CD4-positive, alpha-beta T cell treated with Interleukin-2 at 100 ng/mL for 4 hours (primary cell): Measurements from ENCODE around the gene NEUROD4.

Experiments used
- DNase-seq: peaks from one replicate; pipeline ENCODE4 v3.0.0-alpha.2; 2020; ENCODE audit warnings: low spot score

The NEUROD4 gene

DNA sequence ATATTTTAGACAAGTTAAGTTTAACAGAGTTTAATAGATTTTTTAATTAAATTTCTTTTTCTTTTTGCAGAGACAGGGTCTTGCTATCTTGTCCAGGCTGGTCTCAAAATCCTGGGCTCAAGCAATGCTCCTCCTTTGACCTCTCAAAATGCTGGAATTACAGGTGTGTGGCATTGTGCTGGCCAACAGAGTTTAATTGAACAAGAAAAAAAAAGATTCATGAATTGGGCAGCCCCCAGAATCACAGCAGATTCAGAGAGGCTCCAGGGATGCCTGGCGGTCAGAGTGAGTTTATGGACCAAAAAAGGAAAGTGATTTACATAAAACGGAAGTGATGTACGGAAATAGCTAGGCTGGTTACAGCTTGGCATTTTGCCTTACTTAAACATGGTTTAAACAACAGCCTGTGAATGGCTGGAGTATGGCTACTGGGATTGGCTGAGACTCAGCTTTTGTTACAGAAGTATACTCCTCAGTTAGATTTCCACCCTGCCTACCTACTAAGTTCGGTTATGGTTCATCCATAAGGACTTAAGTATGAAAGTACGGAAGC, 20.7 kb upstream of the NEUROD4 start:
- DNase-seq, result no peak

DNA sequence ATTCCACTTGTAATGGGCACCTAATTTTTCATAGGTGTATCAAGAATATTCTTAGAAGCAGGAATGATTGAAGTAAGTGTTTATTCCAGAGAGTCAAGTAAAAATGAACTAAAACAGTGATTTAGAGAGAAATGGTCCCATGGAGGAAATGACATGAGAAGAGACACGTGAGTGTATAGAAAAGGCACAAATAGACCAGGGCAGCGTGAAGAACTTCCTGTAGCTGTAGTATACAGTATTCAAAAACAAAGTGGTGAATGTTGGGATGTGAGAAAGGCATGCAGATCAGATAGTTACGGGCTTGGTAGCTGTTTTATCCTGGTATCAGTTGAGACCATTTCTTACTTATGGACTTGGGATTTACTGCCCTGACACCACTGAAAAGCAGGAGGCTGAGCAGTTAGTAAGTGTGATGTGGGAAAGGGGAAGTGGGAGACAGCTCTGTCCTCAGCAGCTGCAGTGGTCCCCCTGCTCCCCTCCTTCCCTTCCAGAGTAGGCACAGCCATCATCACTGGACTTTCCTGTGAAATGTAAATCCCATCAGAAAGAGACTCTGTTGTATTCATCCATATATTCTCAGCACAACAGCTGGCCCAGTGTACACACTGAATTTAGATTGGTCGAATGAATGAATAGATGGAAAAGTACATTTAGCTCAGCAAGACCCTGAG, 18.4 kb upstream of the NEUROD4 start:
- DNase-seq, result no peak

DNA sequence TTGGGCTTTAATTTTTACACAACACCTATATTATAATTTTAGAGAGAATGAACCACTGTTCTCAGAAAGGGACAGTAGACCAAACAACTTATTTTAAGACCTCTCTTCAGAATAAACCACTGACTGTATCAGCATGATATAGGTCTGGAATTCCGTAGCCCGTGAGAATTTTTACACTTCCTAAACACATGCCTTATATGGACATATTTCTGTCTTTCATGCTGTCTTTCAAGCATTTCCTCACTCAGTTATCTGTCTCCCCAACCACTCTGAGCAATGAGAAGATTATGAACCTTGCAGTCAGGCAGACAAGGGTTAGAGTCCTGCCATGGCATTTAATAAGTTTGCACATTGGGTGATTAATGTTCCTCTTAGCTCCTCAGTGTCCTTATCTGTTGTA, 17.4 kb upstream of the NEUROD4 start:
- no peak for DNase-seq

DNA sequence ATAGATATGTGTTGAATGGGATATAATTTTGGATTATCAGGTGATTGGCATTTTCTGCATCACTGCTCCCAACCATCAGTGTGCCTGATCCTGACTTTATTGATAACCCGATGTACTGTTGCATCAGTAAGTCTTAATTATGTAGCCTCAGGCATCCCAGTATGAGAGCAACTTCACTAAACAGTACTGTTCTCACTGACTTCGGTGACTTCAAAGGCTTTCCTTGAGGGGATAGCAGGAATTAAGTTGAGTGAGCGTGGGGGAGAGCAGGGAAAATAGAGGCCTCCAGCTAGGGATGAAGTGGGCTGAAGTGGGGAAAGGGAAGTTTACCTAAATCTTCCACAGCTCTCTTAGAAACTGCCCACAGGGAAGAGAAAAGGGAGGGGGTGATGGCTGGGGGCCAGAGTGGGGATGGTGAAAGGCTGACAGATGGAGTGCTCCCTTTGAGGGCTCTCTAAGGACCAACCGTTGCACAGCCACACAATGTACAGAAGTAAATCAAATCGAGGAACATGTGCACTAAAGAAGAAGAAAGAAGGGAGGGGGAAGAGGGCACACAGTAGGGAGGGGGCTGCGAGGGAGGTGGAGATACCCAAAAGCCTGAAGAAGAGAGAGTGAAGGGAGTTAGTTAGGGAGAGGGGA, 10.7 kb upstream of the NEUROD4 start:
- DNase-seq, result no peak

DNA sequence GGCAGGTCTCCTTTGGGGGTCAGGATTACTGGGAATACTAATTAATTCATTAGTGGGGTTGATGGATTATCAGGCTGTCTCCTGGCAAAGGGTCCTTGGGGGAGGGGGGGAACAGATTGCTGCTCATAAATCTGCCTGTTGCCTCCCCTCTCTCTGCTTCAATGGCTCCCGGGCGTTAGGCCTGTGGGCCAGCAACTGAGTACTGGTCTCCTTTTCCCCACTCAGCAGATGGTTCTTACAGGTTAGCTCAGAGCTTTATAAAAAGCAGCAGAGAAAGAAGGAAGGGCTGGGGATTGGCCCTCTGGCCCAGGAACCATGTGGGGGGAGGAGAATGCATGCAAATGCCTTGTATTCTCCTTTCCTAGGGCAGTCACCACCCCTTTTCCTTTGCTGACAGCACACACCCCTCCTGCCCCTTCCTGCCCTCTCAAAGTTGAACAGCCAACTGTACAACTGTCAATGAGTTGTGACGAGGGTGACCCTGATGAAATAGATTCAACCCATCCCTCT, 2.3 kb upstream of the NEUROD4 start:
- no peak for DNase-seq

DNA sequence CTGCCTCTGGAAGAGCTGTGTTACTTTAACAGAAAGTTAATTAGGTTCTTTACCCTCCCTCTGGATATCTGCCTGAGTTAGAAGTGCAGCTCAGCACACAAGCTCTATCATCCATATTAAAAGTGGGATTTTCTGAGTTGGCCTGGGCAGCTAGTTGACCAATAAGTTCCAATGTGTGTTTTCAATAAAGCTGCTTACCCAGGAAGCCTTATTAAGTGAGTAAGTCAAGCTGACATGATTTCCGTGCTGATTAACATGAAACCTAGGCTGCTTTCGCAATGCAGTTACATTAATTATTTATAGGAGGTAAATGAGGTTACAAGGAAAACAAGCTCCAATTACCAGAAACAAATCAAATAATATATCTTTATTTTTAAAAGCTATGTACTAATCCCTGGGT, 4.8 kb downstream of the NEUROD4 start:
- DNase-seq, result no peak

DNA sequence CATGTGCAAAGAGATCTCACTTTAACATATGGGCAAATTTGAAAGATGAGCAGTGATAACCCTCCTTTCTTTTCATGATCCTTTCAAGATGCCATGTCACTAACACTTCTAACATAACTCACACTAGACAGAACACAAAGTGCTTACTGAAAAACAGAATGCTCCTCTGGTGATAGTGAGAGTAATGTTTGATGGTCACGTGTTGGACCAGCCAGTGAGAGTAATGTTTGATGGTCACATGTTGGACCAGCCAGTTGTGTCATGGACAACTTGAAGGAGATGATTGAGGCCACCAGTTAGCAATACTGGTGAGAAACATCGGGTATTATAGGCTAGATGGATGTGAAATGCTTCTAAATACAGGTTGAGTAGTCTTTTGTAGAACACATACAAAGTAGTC, 5.7 kb downstream of the NEUROD4 start:
- DNase-seq, result no peak

DNA sequence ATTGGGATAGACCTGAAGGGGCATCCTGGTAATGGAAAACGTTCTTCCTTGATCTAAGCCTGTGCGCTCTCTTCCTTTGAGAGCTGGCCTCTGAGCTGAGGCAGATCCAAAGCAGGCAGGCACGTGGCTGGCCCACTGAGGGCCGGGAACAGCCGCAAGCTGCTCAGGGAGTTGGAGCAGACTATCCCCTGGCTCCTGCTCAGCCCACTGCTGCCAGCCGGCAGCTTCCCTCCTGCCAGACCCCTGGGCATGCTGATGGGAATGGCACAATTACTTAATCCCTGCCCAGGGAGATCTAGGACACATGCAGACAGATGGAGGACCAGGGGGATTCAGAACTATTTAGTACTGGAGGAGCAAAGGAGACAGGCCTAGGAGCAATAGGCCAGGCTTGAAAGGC, 14.4 kb downstream of the NEUROD4 start:
- no peak for DNase-seq

DNA sequence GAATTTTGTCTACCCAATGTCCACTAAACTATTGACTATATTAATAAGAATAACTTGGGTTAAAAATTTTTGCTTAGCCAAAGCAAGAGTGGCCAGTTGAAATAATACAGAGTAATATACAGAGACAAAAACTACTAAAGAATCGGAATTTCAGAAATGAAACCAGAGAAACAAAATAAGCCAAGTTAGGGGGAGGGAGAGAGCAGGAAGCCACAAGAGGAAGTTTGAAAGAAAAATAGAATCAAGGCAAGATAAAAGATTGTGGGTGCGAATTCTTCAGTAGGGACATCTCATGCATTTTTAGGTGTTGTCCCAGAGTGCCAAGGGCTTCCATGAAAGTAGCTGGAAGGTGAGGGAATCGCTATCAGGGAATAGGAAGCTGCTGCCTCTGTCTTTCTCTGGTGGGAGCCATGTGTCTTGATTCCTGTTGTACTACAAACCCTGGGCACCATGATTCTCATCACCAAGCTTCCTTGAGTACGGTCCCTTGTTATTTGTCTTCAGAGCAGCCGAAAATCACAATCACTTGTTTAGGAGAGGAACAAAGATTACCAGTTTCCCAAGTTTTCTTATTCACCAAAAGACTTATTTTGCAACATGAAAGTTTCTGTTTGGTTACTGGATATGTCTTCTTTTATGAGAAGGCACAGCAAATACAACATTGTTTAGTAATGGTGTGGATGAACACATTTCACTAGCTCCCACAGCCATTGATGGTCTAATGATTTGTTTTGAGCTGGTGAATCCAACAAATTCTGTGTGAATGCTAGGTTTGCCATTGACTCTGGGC, 16.7 kb downstream of the NEUROD4 start:
- DNase-seq, result no peak

DNA sequence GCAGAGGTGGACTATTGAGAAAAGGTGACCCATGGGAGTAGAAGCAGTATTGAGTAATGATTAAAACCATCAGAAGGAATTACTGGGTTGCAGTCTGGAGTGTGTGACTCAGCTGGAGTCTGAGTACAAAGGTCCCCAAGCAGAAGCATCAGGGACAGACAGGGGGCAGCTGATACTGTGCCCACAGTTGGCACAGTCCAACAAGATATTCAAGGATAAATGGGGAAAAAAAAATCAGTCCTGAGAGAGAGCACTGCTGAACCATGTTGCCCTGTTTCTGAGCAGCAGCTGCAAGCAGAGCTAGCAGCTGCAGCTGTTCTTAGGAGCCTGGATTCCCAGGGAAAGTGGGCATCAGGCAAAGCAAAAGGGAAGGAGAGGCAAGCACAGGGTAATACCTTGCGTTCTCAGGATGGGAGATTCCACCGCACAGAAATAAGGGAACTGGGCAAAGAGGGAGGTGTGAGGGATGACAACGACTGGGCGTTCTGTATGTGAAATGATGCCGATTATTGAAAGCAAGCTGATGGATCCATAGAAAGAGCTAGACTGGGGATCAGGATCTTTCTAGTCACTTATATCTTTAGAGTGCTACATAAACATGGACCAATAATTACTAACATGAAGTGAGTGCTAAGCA, 17.7 kb downstream of the NEUROD4 start:
- DNase-seq, result no peak

DNA sequence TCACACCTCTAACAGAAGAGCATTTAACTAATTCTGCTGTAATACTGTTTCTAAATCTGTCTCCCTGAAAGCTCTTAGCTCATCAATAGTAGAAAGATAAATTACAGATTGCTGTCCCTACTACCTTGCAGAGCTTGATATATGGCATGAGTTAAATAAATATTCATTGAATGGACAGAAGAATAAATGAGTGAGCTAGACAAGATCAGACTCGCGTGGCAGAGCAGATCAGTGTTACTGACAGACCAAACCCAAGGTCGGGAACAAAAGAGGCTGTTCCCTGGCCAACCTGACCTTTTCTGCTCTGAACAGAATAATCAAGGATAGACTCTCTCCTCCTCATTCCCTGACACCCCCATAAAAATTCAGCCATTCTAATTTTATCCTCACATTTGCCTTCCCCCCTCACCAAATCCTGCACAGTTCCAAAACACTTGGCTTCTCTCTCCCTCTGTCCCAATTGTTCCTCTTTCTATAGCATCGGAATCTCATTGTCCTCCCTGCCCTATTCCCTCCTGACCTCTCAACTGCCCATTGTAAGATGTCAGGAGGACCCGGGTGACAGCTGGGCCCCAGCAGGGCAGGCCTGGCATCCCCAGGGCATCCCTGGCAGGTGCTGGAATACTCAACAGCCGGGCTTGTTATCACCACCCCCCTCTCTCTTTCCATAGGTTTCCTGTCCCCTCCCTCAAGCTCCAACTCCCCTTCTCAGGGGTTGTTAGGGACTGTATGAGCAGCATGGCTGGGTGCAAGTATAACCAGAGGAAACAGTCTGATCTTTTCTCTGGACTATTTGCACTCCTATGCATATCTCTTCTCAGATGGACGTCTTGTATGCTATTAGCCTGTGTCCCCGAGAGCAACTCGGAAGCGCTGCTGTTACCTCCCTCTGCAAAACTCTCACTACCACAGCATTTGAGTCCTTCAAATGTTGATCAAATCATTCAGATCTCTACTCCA, 19.9 kb downstream of the NEUROD4 start:
- no peak for DNase-seq

DNA sequence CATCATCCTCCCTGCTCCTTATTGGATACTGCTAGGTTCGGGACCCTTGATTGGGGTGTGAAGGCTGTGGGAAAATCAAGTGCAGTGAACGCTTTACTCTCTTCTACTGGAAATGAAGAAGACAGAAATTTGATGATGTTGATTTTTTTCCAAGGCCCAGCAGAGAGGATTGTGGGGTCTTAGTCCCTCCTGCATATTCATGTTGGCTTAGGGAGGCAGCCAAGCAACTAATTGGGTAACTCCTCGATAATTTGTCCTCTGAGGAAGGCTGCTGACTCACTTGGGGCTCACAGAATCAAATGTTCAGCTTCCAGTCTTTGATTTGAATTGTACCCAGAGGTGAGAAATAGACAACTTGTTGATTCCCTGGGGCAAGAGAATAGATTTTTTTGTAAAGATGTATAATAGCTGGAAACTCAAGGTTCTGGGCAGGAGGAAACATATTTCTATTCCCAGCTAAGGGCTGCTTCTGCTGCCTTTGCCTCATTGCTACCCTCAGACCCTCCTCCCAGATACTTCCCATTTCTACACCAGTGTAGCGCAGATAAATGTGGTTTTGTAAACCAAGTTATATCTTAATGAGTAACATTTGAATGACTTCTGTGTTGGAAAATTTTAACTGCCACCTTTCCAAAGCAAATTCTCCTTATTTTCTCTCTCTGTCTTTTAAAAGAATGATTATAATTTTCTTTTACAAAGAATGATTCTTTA, 21.7 kb downstream of the NEUROD4 start:
- DNase-seq, result no peak

DNA sequence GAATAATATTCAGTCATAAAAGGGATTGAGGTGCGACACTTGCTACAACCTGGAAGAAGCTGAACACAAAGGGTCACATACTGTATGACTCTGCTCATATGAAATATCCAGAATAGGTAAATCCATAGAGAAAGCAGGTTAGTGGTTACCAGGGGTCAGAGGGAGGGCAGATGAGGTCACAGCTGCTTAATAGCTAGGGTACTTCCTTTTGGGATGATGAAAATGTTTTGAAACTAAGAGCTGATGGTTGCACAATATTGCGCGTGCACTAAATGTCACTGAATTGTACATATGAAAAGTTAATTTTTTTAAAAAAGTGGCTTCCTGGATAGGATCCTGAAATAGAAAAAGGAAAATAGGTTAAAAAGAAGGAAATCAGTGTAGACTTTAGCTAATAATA, 23.8 kb downstream of the NEUROD4 start:
- DNase-seq, result no peak

DNA sequence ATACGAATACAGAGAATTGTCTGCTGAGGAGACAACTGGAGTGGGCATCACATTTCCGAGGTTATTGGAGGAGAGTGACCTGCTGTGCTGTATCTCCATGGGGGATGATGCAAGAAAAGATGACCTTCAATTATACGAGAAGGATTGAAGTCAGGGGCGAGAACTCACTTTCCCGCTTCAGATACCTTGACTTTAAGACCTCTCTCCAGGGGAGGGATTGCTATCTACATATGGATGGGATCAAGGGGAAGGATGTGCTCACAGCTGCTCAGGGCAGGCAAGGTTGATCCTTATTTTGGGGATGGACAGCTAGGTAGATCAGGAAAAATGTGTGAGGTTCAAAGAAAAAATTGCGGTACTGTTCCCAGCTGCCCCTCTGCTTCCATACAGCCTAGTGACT, 24.4 kb downstream of the NEUROD4 start:
- no peak for DNase-seq

DNA sequence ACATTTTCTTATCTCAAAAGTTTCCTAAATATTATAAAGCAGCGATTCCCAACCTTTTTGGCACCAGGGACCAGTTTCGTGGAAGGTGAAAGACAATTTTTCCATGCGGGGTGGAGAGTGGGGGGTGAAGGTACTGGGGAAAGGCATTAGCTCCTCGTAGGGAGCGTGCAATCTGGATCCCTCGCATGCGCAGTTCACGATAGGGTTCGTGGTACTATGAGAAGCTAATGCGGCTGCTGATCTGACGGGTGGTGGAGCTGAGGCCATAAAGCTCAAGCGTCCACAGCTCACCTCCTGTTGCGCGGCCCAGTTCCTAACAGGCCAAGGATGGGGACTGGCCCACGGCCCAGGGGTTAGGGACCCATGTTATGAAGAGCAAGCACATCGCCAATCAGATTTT, 29.9 kb downstream of the NEUROD4 start:
- no peak for DNase-seq

DNA sequence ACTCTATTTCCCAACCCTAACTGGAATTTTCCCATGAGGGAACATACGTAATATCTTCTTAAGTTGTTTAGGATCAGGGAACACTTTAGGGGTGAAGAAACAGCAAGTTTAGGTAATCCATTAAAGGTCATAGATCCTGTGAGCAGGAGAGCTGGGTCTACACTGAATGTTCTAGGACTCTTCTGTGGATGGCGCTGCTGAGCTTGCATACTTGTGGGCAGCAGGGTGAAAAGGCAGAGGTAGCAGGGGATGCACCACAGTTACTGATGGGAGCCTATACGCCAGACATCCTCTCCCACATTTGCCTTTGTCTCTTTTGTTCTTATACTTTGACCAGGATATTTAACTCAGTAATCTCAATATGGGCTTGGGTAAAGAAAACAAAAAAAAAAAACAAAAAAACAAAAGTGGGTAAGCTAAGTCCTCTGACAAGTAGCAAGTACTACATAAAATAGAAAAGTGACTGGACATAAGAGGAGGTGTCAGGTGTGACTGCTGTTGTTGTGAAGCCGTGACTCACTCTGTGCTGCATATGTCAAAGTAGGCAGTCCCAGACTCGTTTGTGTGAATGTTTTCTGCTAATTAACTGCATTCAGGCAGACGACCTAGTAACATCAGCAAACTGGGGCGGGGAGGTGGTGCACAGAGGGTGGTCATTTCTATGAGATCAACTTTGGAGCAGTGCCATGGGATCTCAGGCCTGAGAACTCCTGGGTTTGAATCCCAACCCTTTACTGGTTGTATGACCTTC, 31.6 kb downstream of the NEUROD4 start:
- DNase-seq, result no peak

DNA sequence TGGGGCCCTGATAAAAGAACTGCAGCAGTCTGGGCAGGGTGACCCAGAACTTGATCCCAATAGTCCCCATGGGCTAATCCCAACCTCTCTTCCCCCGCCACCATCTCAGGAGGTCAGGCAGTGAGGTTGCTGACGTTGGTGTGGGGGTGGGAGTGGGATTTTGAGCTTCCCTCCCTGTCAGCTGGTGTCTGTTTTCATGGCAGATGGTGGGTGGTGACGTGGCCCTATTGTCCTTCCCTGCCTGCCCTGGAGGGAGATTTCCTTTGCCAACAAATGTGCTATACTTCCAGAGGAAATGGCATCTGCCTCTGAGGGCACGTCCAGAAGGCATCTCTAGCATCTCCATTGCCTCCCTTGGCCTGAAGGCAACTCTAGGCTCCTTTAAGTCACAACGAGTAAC, 37.7 kb downstream of the NEUROD4 start:
- no peak for DNase-seq

DNA sequence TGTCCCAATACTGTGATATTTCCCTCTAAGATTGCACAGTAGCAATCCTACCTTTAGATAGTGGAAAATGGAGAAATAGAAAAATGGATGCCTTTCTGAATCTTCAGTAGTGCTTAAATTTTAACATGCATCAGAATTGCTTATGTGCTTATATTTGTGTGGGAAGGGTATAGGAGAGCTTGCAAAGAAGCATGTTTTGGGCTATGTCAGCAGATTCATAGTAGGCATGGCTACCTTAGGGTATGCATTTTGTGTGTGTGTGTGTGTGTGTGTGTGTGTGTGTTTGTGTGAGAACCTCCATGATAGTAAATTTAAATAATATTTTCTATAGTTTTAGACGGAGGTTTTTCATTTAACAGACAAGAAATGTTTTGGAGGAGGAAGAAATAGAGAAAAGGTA, 38.3 kb downstream of the NEUROD4 start:
- DNase-seq, result no peak

DNA sequence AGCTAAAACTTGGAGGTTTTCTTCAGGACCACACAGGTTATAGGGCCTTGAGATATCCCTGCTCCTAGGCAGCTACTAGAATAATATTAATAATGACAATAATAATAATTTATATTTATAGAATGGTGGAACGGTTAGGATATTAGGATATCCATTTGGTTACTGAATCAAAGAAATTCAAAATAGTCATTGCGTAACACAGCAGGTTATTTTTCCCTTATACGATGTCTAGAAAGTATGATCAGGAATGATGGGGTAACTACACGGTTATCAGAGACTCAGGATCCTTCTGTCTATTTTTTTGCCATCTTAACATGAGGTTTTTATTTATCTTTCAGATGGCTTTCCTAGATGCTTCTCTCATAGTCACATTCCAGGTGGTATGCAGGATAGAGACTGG, 39.0 kb downstream of the NEUROD4 start:
- no peak for DNase-seq

DNA sequence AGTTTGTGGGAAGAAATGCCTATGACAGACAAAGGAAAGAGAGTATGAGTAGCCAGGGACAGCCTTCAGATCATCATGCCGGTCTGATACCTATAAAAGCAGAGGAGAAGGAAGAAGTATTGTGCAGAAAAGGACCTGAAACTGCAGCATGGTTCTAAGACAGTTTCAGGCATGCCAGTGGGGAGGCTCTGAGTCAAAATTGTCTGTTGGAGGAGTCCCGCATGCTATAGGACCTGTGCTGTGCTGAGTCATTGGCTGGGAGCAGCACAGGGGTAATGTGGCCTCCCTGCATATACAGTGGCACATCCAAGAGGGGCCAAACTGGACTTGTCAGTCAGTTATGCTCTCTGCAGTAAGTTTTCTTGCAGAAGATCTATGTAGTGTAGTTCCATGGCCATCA, 40.7 kb downstream of the NEUROD4 start:
- DNase-seq, result no peak
